CD4-positive, CD25-positive, alpha-beta regulatory T cell (primary cell): ENCODE data around the gene TEAD4. TPM values are rescaled to one million over a fixed set of nuclear protein-coding genes. Genes with fewer than 3 reads are reported as not detected.

Experiments used
- ATAC-seq, 2 donors: fragments of 150-1000 bp; cut with Tn5 transposase; one replicate each; pipeline ENCODE4 v1.10.0; 2021; ENCODE audit warnings: low read depth in 2 of 2, moderate number of reproducible peaks in 2 of 2, moderate library complexity in 1 of 2
- DNase-seq, 3 donors: peaks; one replicate each; pipeline versions ENCODE4 v3.0.0 to v3.0.0-alpha.2; 2012 to 2022; ENCODE audit warnings: mixed read lengths in 1 of 3
- H3K27ac ChIP-seq: one replicate; pipeline ENCODE4 v1.7.0; 2013; ENCODE audit warnings: mild to moderate bottlenecking, low read length; ENCODE audit not compliant: insufficient read depth, poor library complexity, severe bottlenecking
- H3K27me3 ChIP-seq: one replicate; pipeline ENCODE4 v1.7.0; 2013; ENCODE audit warnings: low read length; ENCODE audit not compliant: control insufficient read depth, insufficient read depth
- H3K36me3 ChIP-seq: one replicate; pipeline ENCODE4 v1.7.0; 2013; ENCODE audit warnings: mild to moderate bottlenecking, low read length, moderate library complexity; ENCODE audit not compliant: control insufficient read depth, insufficient read depth
- H3K4me1 ChIP-seq: 2 replicates; pipeline ENCODE4 v1.7.0; 2013; ENCODE audit warnings: mild to moderate bottlenecking, low read length; ENCODE audit not compliant: insufficient read depth, control insufficient read depth, poor library complexity, severe bottlenecking
- H3K4me3 ChIP-seq: one replicate; pipeline ENCODE4 v1.7.0; 2013; ENCODE audit warnings: low read depth, mild to moderate bottlenecking, low read length, moderate library complexity
- H3K9me3 ChIP-seq, 2 experiments: 1 replicate in 1 of 2; 2 replicates in 1 of 2; pipeline ENCODE4 v1.7.0; 2013; ENCODE audit warnings: low read length in 2 of 2, mild to moderate bottlenecking in 1 of 2, moderate library complexity in 1 of 2; ENCODE audit not compliant: control insufficient read depth in 2 of 2
- H3K27ac Mint-ChIP-seq, 3 donors: one replicate each; pipeline ENCODE4 v1.8.0; 2020 to 2022; ENCODE audit warnings: mild to moderate bottlenecking in 3 of 3, mixed read lengths in 3 of 3, moderate library complexity in 2 of 3
- H3K27me3 Mint-ChIP-seq: one replicate; pipeline ENCODE4 v1.8.0; 2022; ENCODE audit warnings: mild to moderate bottlenecking, mixed read lengths
- H3K36me3 Mint-ChIP-seq: one replicate; pipeline ENCODE4 v1.8.0; 2020; ENCODE audit warnings: mixed read lengths
- H3K4me1 Mint-ChIP-seq, 4 donors: one replicate each; pipeline ENCODE4 v1.8.0; 2020 to 2022; ENCODE audit warnings: mixed read lengths in 4 of 4, mild to moderate bottlenecking in 1 of 4
- H3K4me3 Mint-ChIP-seq, 4 donors: one replicate each; pipeline ENCODE4 v1.8.0; 2020 to 2022; ENCODE audit warnings: mild to moderate bottlenecking in 4 of 4, mixed read lengths in 4 of 4, moderate library complexity in 3 of 4
- H3K9me3 Mint-ChIP-seq, 7 donors: one replicate each; pipeline ENCODE4 v1.8.0; 2020 to 2022; ENCODE audit warnings: mixed read lengths in 7 of 7, mild to moderate bottlenecking in 3 of 7, moderate library complexity in 2 of 7
- polyA plus RNA-seq, 4 donors: library from polyadenylated mRNA; unstranded; fragments of 300-500 nt; fragmentation: Illumina TruSeq; gene quantifications; one replicate each; pipeline ENCODE4 v1.2.3, GENCODE V29; 2021
- total RNA-seq: library from RNA; stranded (reverse); gene quantifications from one replicate; pipeline ENCODE4 v1.2.3, GENCODE V29; 2022

TEAD4 gene
- total RNA-seq (not detected), polyA plus RNA-seq (not detected)

DNA sequence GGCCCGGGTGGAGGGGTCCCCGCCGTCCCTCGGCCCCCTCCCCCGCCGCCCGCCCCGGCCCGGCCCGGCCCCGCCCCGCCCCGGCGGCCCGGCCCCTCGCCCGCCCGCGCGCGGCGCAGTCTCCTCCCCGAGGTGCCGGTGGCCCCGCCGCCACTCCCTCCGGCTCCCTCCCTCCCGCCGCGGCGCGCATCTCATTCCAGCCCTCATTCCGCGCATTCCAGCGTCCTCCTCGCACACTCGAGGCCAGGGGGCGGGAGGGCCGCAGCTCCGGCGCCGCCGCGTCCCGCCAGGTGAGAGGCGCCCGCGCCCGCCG, at the start of gene TEAD4:
Gene TEAD4, plus strand, starts transcription at position 206 of the 313 bp plus-strand sequence.
- Mint-ChIP-seq H3K4me3 (peak within 1 kb of the TSS; percentile 67 to 81 (median 69)), H3K27ac (no peak within 1 kb of the TSS), H3K27me3 (peaks cover 51% of the 10 kb centered on the region), H3K9me3 (peaks cover 0 to under 1% (median 0%) of the 10 kb centered on the region in 7 donors), H3K36me3 (no peaks in the 10 kb centered on the region), H3K4me1 (peaks cover 0 to 16% (median 8%) of the 10 kb centered on the region in 4 donors)
- Histone ChIP-seq H3K4me3 (no peak within 1 kb of the TSS), H3K4me1 (peaks cover 13% of the 10 kb centered on the region), H3K9me3 (no peaks in the 10 kb centered on the region), H3K36me3 (no peaks in the 10 kb centered on the region), H3K27me3 (peaks cover 26% of the 10 kb centered on the region), H3K27ac (no peak within 1 kb of the TSS)
- DNase-seq (peak in 1 of 3 donors; percentile 19), ATAC-seq (no peak)

DNA sequence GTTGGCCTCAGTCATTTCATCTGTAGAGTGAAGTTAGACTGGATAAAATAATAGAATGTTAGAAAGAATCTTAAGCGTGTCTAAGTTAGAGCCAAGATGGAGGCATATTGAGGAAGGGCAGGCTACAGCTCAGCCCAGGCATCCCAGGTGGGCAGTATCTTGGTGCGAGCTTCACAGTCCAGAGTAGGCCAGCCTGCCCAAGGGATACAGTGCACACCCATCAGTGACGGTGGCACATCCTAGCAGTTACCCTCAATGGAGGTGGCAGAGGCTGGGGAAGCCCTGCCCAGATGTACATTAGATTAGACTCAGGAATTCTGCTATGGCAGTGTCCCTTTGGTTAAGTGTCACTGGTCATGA, 47.0 kb upstream of the TEAD4 start:
- Mint-ChIP-seq H3K36me3 (peaks cover 12% of the 10 kb centered on the region), H3K27ac (no peak overlapping the region), H3K4me3 (no peak overlapping the region), H3K4me1 (peaks cover 0 to 4% (median 0%) of the 10 kb centered on the region in 4 donors), H3K9me3 (peaks cover 0 to 1% (median 0%) of the 10 kb centered on the region in 7 donors), H3K27me3 (no peaks in the 10 kb centered on the region)
- Histone ChIP-seq H3K4me3 (no peak overlapping the region), H3K27me3 (no peaks in the 10 kb centered on the region), H3K36me3 (no peaks in the 10 kb centered on the region), H3K4me1 (no peaks in the 10 kb centered on the region), H3K9me3 (no peaks in the 10 kb centered on the region), H3K27ac (no peak overlapping the region)
- no peak for ATAC-seq
- no peak for DNase-seq

DNA sequence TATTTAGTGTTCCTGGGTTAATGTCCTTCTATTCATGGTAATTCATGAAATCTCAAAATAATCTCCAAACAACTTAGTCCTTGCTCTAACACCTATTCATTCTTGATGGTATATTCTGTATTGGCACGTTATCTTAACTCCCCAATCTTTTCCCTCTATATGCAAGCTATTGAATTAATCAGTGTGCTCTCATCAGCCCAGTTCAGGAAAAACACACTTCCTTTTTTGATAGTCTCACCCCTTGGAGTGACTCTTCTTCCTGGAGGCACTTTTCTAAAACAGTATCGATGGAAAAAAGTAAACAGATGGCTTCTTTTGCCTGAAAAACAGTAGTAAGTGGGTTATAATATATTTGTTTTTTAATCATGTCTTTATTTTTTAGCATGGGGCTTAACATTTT, 39.9 kb upstream of the TEAD4 start:
- H3K4me1 ChIP-seq, result no peaks in the 10 kb centered on the region
- H3K27ac ChIP-seq, result no peak overlapping the region
- Mint-ChIP-seq H3K27me3 (no peaks in the 10 kb centered on the region), H3K36me3 (peaks cover 35% of the 10 kb centered on the region), H3K9me3 (no peaks in the 10 kb centered on the region), H3K27ac (peak overlapping the region in 1 of 3 donors; percentile 8), H3K4me1 (peaks cover 0 to 5% (median 1%) of the 10 kb centered on the region in 4 donors), H3K4me3 (no peak overlapping the region)
- DNase-seq (no peak), ATAC-seq (no peak)
- H3K9me3 ChIP-seq, result no peaks in the 10 kb centered on the region
- peaks cover 8% of the 10 kb centered on the region for H3K36me3 ChIP-seq
- H3K27me3 ChIP-seq, result no peaks in the 10 kb centered on the region
- no peak overlapping the region for H3K4me3 ChIP-seq

DNA sequence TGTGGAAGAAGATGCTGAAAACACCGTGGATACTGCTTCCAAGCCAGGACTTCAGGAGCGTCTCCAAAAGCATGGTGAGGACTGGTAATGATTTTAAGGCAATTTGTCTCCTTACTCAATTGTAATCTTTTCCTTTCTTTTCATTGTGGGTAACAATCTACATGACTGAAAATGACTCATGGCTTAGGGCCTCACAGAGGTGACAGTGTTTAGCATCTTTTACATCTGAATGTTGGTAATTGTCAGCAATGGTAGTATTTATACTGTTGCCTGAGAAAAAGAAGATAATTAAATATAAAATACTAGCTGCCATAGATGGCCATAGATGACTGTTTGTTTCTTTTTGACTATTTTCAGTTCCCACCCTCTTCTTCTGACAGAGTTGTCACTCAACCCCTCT, 36.9 kb upstream of the TEAD4 start:
- Mint-ChIP-seq H3K36me3 (peaks cover 38% of the 10 kb centered on the region), H3K27ac (no peak overlapping the region), H3K27me3 (no peaks in the 10 kb centered on the region), H3K4me1 (peaks cover 0 to 6% (median 5%) of the 10 kb centered on the region in 4 donors), H3K4me3 (no peak overlapping the region), H3K9me3 (no peaks in the 10 kb centered on the region)
- no peak for DNase-seq
- Histone ChIP-seq H3K9me3 (no peaks in the 10 kb centered on the region), H3K4me3 (no peak overlapping the region), H3K36me3 (peaks cover 8% of the 10 kb centered on the region), H3K27me3 (no peaks in the 10 kb centered on the region), H3K27ac (no peak overlapping the region), H3K4me1 (no peaks in the 10 kb centered on the region)
- no peak for ATAC-seq

DNA sequence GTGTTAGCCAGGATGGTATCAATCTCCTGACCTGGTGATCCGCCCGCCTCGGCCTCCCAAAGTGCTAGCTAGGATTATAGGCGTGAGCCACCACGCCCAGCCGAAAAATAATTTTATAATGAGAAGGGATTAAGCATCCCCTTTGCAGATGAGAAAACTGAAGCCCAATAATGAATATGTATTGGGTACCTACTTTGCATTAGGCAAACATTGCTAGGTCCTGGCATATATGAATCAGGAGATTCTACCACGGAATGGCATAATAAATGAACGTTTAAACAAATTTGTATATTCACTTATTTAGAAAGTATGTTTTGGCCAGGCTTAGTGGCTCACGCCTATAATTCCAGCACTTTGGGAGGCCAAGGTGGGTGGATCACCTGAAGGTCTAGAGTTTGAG, 36.1 kb upstream of the TEAD4 start:
- no peaks in the 10 kb centered on the region for H3K4me1 ChIP-seq
- H3K27ac ChIP-seq, result no peak overlapping the region
- peaks cover 8% of the 10 kb centered on the region for H3K36me3 ChIP-seq
- no peak for ATAC-seq
- H3K36me3 Mint-ChIP-seq, result peaks cover 43% of the 10 kb centered on the region
- no peak for DNase-seq
- peaks cover 0 to 11% (median 5%) of the 10 kb centered on the region in 4 donors for H3K4me1 Mint-ChIP-seq
- H3K4me3 Mint-ChIP-seq, result no peak overlapping the region
- no peaks in the 10 kb centered on the region for H3K9me3 ChIP-seq
- no peaks in the 10 kb centered on the region for H3K9me3 Mint-ChIP-seq
- H3K27me3 ChIP-seq, result no peaks in the 10 kb centered on the region
- H3K4me3 ChIP-seq, result no peak overlapping the region
- H3K27me3 Mint-ChIP-seq, result no peaks in the 10 kb centered on the region
- peak overlapping the region in 1 of 3 donors; percentile 14 for H3K27ac Mint-ChIP-seq

DNA sequence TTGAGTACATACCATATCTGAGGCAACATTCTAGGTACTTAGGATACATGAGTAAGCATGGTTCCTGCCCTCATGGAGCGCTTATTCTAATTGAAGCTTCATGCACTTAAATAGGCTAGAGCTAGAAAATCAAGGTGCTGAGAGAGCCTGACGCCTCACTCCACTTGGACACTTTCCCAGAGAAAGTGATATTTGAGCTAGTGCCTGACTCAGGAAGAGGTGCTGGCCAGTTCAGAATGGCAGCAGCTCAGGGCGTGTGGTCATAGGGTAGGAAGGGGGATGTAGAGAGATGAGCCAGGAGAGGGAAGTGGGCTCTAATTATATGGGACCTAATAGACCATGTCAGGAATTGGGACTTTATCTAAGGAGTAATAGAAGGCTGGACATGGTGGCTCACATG, 35.2 kb upstream of the TEAD4 start:
- H3K4me1 ChIP-seq, result no peaks in the 10 kb centered on the region
- H3K9me3 ChIP-seq, result no peaks in the 10 kb centered on the region
- H3K27me3 Mint-ChIP-seq, result no peaks in the 10 kb centered on the region
- H3K27me3 ChIP-seq, result no peaks in the 10 kb centered on the region
- H3K4me3 ChIP-seq, result no peak overlapping the region
- H3K27ac Mint-ChIP-seq, result no peak overlapping the region
- DNase-seq, result no peak
- peaks cover 8% of the 10 kb centered on the region for H3K36me3 ChIP-seq
- H3K9me3 Mint-ChIP-seq, result no peaks in the 10 kb centered on the region
- peaks cover 44% of the 10 kb centered on the region for H3K36me3 Mint-ChIP-seq
- no peak overlapping the region for H3K27ac ChIP-seq
- no peak for ATAC-seq
- H3K4me3 Mint-ChIP-seq, result no peak overlapping the region
- H3K4me1 Mint-ChIP-seq, result peaks cover 0 to 11% (median 5%) of the 10 kb centered on the region in 4 donors

DNA sequence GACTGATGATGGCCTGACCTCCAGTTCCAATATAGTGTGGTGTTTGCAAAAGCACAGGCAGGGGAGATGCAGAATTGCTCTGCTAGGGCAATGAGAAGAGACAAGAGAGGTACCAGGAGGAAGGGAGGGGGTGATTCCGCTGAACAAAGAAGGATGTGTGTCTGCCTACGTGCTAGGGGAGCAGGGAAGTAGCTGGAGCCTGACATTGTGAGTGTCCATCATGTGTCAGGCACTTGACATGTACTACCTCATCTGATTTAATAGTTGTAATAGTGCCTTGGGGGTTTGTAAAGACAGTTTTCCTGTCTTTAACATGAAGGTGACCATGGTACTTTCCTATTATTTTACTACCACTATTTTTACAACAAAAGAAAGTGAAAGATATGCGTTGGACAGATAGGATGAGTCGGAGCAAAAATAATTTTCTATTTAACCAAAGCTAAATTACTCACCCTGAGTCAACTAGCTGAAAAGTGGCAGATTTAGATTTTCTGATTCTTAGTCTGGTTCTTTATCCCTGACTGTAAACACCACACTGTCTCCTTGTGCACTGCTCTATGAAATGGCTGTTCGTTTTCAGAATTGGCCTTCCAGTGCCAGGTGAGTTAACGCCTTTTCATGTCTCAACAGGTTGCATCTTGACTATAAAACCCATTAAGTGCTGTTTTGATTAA, 33.7 kb upstream of the TEAD4 start:
- ATAC-seq (no peak), DNase-seq (peak in 1 of 3 donors; percentile 61)
- Mint-ChIP-seq H3K36me3 (peaks cover 41% of the 10 kb centered on the region), H3K4me3 (peak overlapping the region in 1 of 4 donors; percentile 5), H3K27me3 (no peaks in the 10 kb centered on the region), H3K4me1 (peaks cover 0 to 11% (median 4%) of the 10 kb centered on the region in 4 donors), H3K9me3 (no peaks in the 10 kb centered on the region), H3K27ac (peak overlapping the region in 2 of 3 donors; percentile 9 to 52)
- H3K27me3 ChIP-seq, result no peaks in the 10 kb centered on the region
- peaks cover 8% of the 10 kb centered on the region for H3K36me3 ChIP-seq
- H3K9me3 ChIP-seq, result no peaks in the 10 kb centered on the region
- H3K4me1 ChIP-seq, result no peaks in the 10 kb centered on the region
- H3K27ac ChIP-seq, result no peak overlapping the region
- no peak overlapping the region for H3K4me3 ChIP-seq

DNA sequence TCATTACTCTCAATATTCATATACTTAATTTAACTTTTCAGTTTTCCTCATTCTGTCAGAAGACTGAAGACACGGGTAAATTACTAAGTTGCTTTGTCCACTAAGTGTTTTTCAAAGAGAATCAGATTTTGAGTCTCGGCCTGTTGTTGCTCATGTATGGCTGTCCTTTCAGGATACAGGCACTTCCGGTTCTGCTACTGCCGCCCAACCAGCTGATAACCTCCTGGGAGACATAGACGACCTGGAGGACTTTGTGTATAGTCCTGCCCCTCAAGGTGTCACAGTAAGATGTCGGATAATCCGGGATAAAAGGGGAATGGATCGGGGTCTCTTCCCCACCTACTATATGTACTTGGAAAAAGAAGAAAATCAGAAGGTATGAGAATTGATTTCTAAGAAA, 28.3 kb upstream of the TEAD4 start:
- peaks cover 23% of the 10 kb centered on the region for H3K36me3 ChIP-seq
- DNase-seq (no peak), ATAC-seq (no peak)
- Mint-ChIP-seq H3K27me3 (no peaks in the 10 kb centered on the region), H3K36me3 (peaks cover 44% of the 10 kb centered on the region), H3K9me3 (no peaks in the 10 kb centered on the region), H3K4me1 (peaks cover 0 to 5% (median under 1%) of the 10 kb centered on the region in 4 donors), H3K27ac (no peak overlapping the region), H3K4me3 (no peak overlapping the region)
- no peaks in the 10 kb centered on the region for H3K4me1 ChIP-seq
- no peak overlapping the region for H3K27ac ChIP-seq
- H3K4me3 ChIP-seq, result no peak overlapping the region
- H3K27me3 ChIP-seq, result no peaks in the 10 kb centered on the region
- no peaks in the 10 kb centered on the region for H3K9me3 ChIP-seq
